HepG2 (cell line): Measurements from ENCODE around the gene DICER1. TPM values are rescaled to one million over a fixed set of nuclear protein-coding genes. Genes with fewer than 3 reads are reported as not detected.

Experiments
- ARHGAP35 ChIP-seq: sonication (generic); formaldehyde crosslinking; IDR thresholded peaks from 2 replicates; pipeline ENCODE4 v1.9.0; 2022; ENCODE audit warnings: mild to moderate bottlenecking, inconsistent platforms, moderate library complexity, missing genetic modification reagents, borderline replicate concordance
- ERF ChIP-seq: IDR thresholded peaks from 2 replicates; pipeline ENCODE4 v1.6.1; 2018; ENCODE audit warnings: missing biosample characterization, missing genetic modification reagents
- FOXP4 ChIP-seq: sonication (generic); formaldehyde crosslinking; IDR thresholded peaks from 2 replicates; pipeline ENCODE4 v1.4.0; 2020; ENCODE audit warnings: missing genetic modification reagents
- MEIS2 ChIP-seq: sonication (generic); formaldehyde crosslinking; IDR thresholded peaks from 2 replicates; pipeline ENCODE4 v1.9.0; 2021; ENCODE audit warnings: mild to moderate bottlenecking, missing genetic modification reagents
- MIER2 ChIP-seq: IDR thresholded peaks from 2 replicates; pipeline ENCODE4 v1.6.1; 2016; ENCODE audit warnings: missing biosample characterization, missing genetic modification reagents
- NCOR1 ChIP-seq: fragments of 200-600 bp; sonication (generic); IDR thresholded peaks from 2 replicates; pipeline ENCODE4 v1.7.0; 2017; ENCODE audit warnings: antibody characterized with exemption, low read length, borderline replicate concordance
- NRL ChIP-seq: sonication (generic); formaldehyde crosslinking; IDR thresholded peaks from 2 replicates; pipeline ENCODE4 v1.5.0; 2020; ENCODE audit warnings: missing genetic modification reagents, mild to moderate bottlenecking, moderate library complexity, borderline replicate concordance
- SIX4 ChIP-seq: sonication (generic); formaldehyde crosslinking; IDR thresholded peaks from 2 replicates; pipeline ENCODE4 v1.4.0; 2020; ENCODE audit warnings: missing genetic modification reagents
- SRY ChIP-seq: sonication (generic); formaldehyde crosslinking; IDR thresholded peaks from 2 replicates; pipeline ENCODE4 v1.8.0; 2022; ENCODE audit warnings: mild to moderate bottlenecking, missing genetic modification reagents
- SSRP1 ChIP-seq: IDR thresholded peaks from 2 replicates; pipeline ENCODE4 v1.6.1; 2016; ENCODE audit warnings: control low read depth
- STAG1 ChIP-seq: sonication (generic); formaldehyde crosslinking; IDR thresholded peaks from 2 replicates; pipeline ENCODE4 v1.4.0; 2020; ENCODE audit warnings: missing genetic modification reagents
- TAF1 ChIP-seq: sonication (generic); formaldehyde crosslinking; IDR thresholded peaks from 2 replicates; pipeline ENCODE4 v1.4.0; 2020; ENCODE audit warnings: missing genetic modification reagents
- TEAD3 ChIP-seq: optimal IDR thresholded peaks from 2 replicates; pipeline ENCODE3; 2016; ENCODE audit warnings: borderline replicate concordance
- TFDP1 ChIP-seq: IDR thresholded peaks from 2 replicates; pipeline ENCODE4 v1.6.1; 2016; ENCODE audit warnings: missing compliant biosample characterization, missing genetic modification reagents, borderline replicate concordance
- TFDP2 ChIP-seq: sonication (generic); formaldehyde crosslinking; IDR thresholded peaks from 2 replicates; pipeline ENCODE4 v1.4.0; 2020; ENCODE audit warnings: missing genetic modification reagents
- U2AF1 ChIP-seq: fragments of 200-400 bp; formaldehyde crosslinking; optimal IDR thresholded peaks from 2 replicates; pipeline ENCODE3; 2017; ENCODE audit warnings: mild to moderate bottlenecking, low read depth, low read length
- ZBED4 ChIP-seq: sonication (generic); formaldehyde crosslinking; IDR thresholded peaks from 2 replicates; pipeline ENCODE4 v1.4.0; 2020; ENCODE audit warnings: missing genetic modification reagents, borderline replicate concordance
- ZBTB1 ChIP-seq: sonication (generic); formaldehyde crosslinking; IDR thresholded peaks from 2 replicates; pipeline ENCODE4 v1.4.0; 2020; ENCODE audit warnings: missing genetic modification reagents, borderline replicate concordance
- ZNF3 ChIP-seq: IDR thresholded peaks from 2 replicates; pipeline ENCODE4 v1.7.0; 2017; ENCODE audit warnings: inconsistent platforms
- ZNF383 ChIP-seq: sonication (generic); formaldehyde crosslinking; IDR thresholded peaks from 2 replicates; pipeline ENCODE4 v1.4.0; 2020; ENCODE audit warnings: missing genetic modification reagents, mild to moderate bottlenecking, borderline replicate concordance
- ZNF672 ChIP-seq: sonication (generic); formaldehyde crosslinking; IDR thresholded peaks from 2 replicates; pipeline ENCODE4 v1.8.1; 2022; ENCODE audit warnings: missing genetic modification reagents
- ZNF724P ChIP-seq: sonication (generic); formaldehyde crosslinking; IDR thresholded peaks from 2 replicates; pipeline ENCODE4 v1.8.0; 2022; ENCODE audit warnings: missing genetic modification reagents, borderline replicate concordance
- polyA plus RNA-seq, 8 experiments: library from polyadenylated mRNA; depleted of rRNA in 3 of 8; stranded (reverse) in 7 of 8; unstranded in 1 of 8; fragments of >200 nt; fragmentation: Illumina TruSeq in 4 of 8; extraction: Trizol in 4 of 8; gene quantifications; 2 replicates each; pipeline versions ENCODE4 v1.2.1 to v1.2.3, GENCODE V29; 2011 to 2016; ENCODE audit warnings: low read depth in 4 of 8, missing spikeins in 1 of 8, mixed read lengths in 1 of 8; ENCODE audit not compliant: insufficient read depth in 1 of 8
- total RNA-seq, 5 experiments: library from RNA; depleted of rRNA; stranded (reverse); fragments of >200 nt; fragmentation: Illumina TruSeq; extraction: Trizol; gene quantifications; 2 replicates each; pipeline ENCODE4 v1.2.3, GENCODE V29; 2016; ENCODE audit warnings: low read depth in 1 of 5

The DICER1 gene
- total and polyA plus RNA-seq, 2 of the 13 experiments (the other 11 are each of a cell fraction or from before 2014, with no cell fraction given) = 31.8 to 61.9 TPM

GRCh38 chr14:95157327-95158189 is at the start of gene DICER1 (continued):
- TF ChIP-seq ZBED4 (CRISPR knock-in tag) (peak; percentile 82), U2AF1 (peak; percentile 34), SSRP1 (no peak), ZBTB1 (no peak), ZNF724P (peak; percentile 81; the same call in 1 of the 2 replicates), ZNF672 (CRISPR knock-in tag) (no peak), FOXP4 (CRISPR knock-in tag) (no peak; the same call in 1 of the 2 replicates), TFDP1 (CRISPR knock-in tag) (peak; percentile 71; the same call in 1 of the 2 replicates), ERF (CRISPR knock-in tag) (peak; percentile 27; the same call in 1 of the 2 replicates), ZNF383 (no peak), NRL (peak; percentile 61; the same call in 1 of the 2 replicates), STAG1 (CRISPR knock-in tag) (no peak), NCOR1 (0 out of 2 replicates have a peak, but pooled peaks have one; percentile 9), MIER2 (CRISPR knock-in tag) (no peak), TFDP2 (peak; percentile 81), ARHGAP35 (peak; percentile 81; the same call in 1 of the 2 replicates), SRY (peak; percentile 77; the same call in 1 of the 2 replicates), TEAD3 (CRISPR knock-in tag) (peak; percentile 39), TAF1 (peak; percentile 62; the same call in 1 of the 2 replicates), MEIS2 (CRISPR knock-in tag) (peak; percentile 82; the same call in 1 of the 2 replicates), ZNF3 (0 out of 2 replicates have a peak, but pooled peaks have one; percentile 10), SIX4 (CRISPR knock-in tag) (no peak)
